ENCODE results near the gene RMND5B.
"Not testable (repeated sequence)": the region's sequence is repeated elsewhere in the genome, so short reads cannot be mapped to it uniquely, and the experiment has no call there.

Gene RMND5B

GRCh38 chr5:178130234-178130575 is 609 bp upstream of the RMND5B start:
- not testable (repeated sequence) for DNase-seq (ENCODE audit: low spot score)

- no peak for DNase-seq (ENCODE audit: low spot score)
Observed at GRCh38 chr5:178131446-178131996, 707 bp downstream of the RMND5B start.

- no peak for DNase-seq (ENCODE audit: low spot score)
Observed at GRCh38 chr5:178136990-178137389, 6.2 kb downstream of the RMND5B start.

- no peak for DNase-seq (ENCODE audit: low spot score)
Observed at GRCh38 chr5:178137991-178138390, 7.2 kb downstream of the RMND5B start.

- DNase-seq (ENCODE audit: low spot score): no peak
Observed at GRCh38 chr5:178141550-178141949, 10.7 kb downstream of the RMND5B start.

GRCh38 chr5:178142642-178143041 is 11.8 kb downstream of the RMND5B start:
- no peak for DNase-seq (ENCODE audit: low spot score)

- DNase-seq (ENCODE audit: low spot score): no peak
Observed at GRCh38 chr5:178143246-178143645, 12.4 kb downstream of the RMND5B start.

- no peak for DNase-seq (ENCODE audit: low spot score)
Observed at GRCh38 chr5:178143901-178144300, 13.1 kb downstream of the RMND5B start.

GRCh38 chr5:178145965-178146820 is 15.4 kb downstream of the RMND5B start:
- peak; percentile 34 for DNase-seq (ENCODE audit: low spot score)

GRCh38 chr5:178147406-178147805 is 16.6 kb downstream of the RMND5B start:
- no peak for DNase-seq (ENCODE audit: low spot score)

GRCh38 chr5:178149199-178149932 is 18.6 kb downstream of the RMND5B start:
- peak; percentile 43 for DNase-seq (ENCODE audit: low spot score)

- no peak for DNase-seq (ENCODE audit: low spot score)
Observed at GRCh38 chr5:178150977-178151734, 20.3 kb downstream of the RMND5B start.

GRCh38 chr5:178152491-178153444 is 22.0 kb downstream of the RMND5B start:
- no peak for DNase-seq (ENCODE audit: low spot score)

GRCh38 chr5:178153530-178154340 is 22.9 kb downstream of the RMND5B start, which contains the start of gene NHP2:
Gene NHP2 (minus strand): TSS chr5:178153885. CDS start chr5:178153817, 68 bp downstream.
- DNase-seq (ENCODE audit: low spot score): peak; percentile 99

GRCh38 chr5:178155065-178155464 is 24.3 kb downstream of the RMND5B start:
- DNase-seq (ENCODE audit: low spot score): no peak

- DNase-seq (ENCODE audit: low spot score): no peak
Observed at GRCh38 chr5:178160176-178160575, 29.4 kb downstream of the RMND5B start.

GRCh38 chr5:178162481-178162880 is 31.7 kb downstream of the RMND5B start:
- DNase-seq (ENCODE audit: low spot score): no peak

- peak; percentile 58 for DNase-seq (ENCODE audit: low spot score)
Observed at GRCh38 chr5:178163772-178164735, 33.2 kb downstream of the RMND5B start.

GRCh38 chr5:178165581-178165980 is 34.8 kb downstream of the RMND5B start:
- no peak for DNase-seq (ENCODE audit: low spot score)

All from putamen (tissue), 1 donor.